Measurements from ENCODE around the gene DPCD.

The DPCD gene

DNA sequence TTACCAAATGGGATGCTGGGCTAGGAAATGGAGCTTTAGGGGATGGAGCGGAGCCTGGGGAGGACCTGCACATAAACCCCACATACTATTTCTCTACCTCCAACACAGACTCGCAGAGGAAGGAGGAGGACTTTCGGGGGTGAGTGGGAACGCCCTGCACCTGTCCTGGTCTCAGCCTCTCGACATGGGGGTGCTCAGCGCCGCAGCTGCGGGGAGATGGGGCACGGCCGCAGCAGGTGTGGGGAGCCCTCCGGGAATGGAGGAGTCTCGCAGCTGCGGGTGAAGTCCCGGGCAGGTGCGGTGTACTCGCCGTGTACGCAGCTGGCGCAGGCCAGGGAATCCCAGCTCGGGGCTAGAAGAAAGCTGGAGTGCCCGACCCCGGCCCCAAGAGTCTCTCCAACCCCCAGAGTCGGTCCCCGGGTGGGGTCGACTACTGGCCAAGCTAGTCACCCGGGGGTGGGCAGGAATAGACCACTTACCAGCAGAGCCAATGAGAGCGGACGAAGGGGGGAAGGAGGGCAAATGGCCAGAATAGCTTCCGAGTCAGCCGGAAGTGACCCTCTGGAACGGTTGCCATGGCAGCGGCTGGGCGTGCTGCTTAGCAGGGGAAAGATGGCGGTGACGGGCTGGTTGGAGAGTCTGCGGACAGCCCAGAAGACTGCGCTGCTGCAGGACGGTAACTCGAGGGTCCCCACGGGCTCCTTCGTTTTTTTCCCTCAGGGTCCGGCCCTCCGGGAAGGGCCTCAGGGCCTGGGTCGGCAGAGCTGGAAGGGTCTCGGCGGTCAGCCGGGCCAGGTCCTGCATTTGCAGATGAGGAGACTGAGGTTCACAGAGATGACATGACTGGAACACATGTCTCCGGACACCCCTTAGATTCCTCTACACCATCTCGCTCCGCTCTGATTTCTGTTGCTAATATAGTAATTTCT, at the start of gene DPCD, which contains the start of gene POLL:
TSS of gene DPCD (plus strand) at position 597 of the 929 bp plus-strand sequence. CDS start at position 613, 16 bp downstream.
TSS of gene POLL (minus strand) at position 533 of the 929 bp plus-strand sequence. CDS start 897 bp downstream, outside the sequence.
- DNase-seq (ENCODE audit: low read depth in 2 of 2), result peak; percentile 76 to 82

DNA sequence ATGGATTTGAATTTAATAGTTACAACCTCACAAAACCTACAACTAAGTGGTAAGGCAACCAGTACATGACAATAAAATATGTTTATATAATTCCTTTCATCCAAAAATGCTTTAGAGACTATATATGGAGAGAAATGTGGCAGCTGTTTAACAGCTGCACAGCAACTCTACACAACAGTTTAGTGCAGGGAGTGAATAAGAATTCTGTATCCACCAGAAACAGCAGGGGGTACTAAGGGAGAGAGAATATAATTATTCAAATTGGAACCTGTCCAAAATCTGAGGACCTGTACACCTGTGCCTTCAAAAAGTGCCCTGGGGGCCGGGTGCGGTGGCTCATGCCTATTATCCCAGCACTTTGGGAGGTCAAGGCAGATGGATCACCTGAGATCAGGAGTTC, 49.7 kb upstream of the DPCD start:
- no peak for DNase-seq (ENCODE audit: low read depth in 2 of 2)

DNA sequence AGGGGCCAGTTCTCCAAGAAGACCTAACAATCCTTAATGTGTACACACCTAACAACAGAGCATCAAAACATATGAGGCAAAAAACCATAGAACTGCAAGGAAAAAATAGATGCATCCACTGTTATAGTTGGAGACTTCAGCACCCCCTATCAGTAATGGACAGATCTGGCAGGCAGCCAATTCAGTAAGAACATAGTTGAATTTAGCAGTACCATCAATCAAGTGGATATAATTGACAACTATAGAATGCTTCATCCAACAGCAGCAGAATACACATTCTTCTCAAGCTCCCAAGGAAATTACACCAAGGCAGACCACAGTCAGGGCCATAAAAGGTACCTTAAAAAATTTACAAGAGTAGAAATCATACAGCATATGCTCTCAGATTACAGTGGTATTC, 42.2 kb upstream of the DPCD start:
- DNase-seq (ENCODE audit: low read depth in 2 of 2), result no peak

DNA sequence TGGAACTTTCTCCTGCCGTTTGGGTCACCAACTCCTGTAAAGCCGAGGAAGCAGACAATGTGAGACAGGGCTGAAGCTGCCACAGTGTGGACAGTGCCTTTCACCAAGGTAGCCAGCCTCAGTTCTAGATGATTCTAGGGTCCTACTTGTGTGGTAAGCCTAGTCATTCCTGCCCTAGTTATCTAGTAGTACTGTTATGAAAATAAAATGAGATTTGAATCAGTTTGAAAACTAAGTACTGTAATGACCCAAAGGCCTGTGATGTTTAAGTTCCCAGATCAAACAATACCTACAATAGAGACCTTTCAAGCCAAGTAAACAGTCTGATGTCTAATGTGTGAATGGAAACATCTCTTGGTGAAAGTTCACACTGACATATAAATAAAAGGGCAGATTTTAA, 37.2 kb upstream of the DPCD start:
- no peak for DNase-seq (ENCODE audit: low read depth in 2 of 2)

DNA sequence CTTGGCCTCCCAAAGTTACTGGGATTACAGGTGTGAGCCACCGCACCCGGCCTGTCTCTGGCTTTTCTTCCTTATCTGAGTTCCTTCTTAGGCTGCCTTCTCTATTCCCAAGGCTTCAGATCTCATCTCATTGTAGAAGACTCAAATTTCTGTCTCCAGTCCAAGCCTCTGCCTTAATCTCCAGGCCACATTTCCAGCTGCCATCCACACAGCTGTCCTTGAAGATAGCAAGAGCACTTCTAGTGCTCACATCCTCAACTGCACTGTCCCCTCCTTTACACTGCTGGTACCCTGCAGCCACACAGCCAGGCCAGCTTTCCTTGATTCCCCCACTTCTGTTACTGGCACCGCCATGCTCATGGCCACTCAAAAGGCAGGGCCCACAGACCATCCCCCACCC, 35.7 kb upstream of the DPCD start:
- no peak for DNase-seq (ENCODE audit: low read depth in 2 of 2)

DNA sequence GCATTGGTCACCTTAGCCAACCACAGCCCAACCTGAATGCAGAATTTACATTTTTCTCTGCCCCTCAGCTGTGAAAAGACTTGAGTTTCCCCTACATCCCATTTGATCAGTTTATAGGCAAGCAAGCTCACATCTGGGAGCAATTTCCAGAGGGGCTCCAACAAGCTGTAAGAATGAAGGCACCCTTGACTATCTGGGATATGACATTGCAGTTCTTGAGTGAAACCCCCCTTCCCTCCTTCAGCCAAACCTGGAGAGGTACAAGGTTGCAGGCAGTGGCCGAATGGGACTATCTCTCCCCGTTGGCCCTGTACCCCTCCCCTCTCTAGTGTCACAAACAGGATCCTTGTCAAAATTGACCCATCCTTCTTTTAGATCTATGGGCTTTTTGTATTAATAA, 30.6 kb upstream of the DPCD start:
- no peak for DNase-seq (ENCODE audit: low read depth in 2 of 2)

DNA sequence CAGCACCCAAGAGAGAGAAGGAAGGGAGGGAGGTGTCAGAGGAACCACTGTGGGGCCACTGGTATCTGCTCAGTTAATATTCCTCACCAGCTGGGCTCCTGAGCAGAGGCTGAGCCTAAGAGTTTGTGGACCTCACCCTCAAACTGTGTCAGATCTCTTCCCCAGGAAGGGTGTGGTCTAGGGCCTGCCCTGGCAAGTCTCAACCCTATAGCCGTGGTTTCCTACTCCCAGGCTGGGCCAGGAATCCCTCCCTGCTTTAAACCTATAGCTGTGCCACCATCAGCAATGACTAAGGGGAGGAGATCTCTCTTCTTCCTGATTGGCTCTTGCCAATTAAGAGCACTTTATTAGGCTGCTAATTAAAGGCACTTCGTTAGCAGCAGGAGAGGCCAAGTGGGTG, 29.9 kb upstream of the DPCD start:
- no peak for DNase-seq (ENCODE audit: low read depth in 2 of 2)

DNA sequence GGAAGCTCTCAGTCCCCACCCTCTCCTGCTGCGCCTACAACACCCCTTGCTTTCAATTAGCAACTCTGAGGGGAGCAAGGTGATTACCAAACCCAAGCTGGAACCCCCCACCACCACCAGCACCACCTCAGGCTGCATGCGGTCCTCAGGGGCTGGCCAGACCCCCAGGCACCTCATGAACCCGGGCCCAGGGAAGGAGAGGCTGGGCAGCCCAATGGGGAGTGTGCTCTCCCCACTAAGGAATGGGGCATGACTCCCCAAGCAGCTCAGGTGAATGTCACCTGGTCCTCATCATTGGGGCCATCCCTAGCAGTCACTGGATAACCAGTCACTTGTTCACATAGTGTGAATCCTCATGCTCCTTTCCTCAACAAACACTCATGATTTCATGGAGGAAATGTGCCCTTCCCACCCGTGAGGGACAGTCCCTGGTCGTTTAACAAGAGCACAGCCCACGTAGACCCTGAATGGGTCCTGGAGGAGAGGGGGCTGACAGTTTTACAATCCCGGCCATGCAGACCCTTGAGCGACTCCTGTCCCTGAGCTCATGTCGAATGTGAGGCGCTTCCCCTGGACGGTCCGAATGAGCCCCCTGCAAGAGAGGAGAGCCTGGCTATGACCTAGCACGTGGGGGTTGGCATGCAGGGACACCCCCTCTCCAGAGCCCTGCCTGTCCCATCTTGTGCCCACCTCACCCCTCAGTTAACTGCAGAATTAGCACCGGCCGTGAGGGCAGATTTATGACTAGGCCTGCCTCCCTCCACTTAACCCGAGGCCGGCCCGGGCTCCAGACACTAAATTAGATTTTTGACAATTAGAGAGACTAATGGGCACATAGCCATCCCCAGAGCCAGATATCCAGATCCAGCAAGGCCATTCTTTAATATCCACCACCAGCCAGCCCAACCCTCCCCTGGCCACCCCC, 29.2 kb upstream of the DPCD start:
- no peak for DNase-seq (ENCODE audit: low read depth in 2 of 2)

DNA sequence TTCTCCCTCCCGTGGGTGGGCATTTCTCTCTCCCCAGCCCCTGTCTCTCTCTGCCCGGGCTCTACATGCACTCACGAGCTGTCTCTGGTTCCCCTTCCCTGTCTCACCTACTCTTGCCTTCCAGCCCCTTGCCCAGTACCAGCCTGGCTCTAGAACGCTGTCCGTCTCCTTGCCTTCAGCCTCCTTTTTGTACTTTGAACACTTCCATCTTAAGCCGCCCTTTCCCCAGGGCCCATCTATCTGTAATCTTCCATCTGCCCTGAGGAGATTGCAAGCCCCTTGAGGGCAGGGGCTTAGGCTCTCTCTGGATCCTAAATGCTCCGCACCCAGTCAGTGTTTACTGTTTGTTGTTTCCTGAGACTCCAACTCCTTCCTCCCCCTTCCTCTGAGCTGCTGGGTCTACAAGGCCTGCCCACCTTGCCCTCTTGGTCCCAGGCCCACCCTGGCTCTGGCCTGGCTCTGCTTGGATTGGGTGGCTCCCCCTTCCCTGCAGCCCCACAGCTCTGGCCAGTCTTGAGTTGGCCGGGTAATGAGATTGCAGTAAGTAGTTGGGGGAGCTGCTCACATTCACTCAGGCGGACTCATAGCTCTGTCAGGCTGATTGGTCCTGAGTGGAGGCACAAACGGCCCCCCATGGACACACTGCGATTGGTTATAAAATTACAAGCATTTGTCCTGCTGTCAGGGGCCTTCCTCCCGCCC, 28.4 kb upstream of the DPCD start:
- no peak for DNase-seq (ENCODE audit: low read depth in 2 of 2)

DNA sequence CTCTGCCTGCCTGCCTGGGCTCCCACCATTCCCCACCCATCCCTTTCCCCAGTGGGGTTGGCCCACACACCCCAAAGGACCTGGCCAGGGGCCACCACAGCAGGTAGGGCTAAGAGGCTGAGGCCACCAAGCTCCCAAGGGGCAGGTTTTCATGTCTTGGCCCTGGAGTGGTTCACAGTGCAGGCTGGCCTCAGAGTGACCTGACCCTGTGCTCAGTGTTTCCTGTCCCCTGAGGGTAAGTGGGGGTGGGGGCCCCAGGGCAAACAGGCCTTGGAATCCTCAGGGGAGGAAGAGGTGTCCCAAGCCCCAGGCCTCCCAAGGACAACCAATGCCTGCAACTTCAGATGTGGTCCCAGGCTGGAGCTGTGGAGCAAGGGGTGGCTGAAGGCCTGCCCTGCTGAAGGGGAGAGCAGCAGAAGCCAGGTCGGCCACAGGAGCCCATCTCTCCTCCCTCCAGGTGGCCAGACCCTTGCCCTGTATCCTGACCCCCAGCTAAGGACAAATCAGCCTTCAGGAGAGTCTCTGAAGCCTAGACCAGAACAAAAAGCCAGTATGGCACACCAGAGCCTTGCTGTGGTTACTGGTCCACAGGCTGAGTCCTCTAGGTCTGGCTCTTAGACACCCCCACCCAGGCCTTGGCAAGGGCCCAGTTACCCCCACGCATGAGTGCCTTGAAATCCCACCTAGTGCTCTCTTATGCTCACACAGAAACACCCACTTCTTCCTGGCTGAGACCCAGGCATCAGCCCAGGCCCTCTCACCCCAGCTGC, 27.6 kb upstream of the DPCD start:
- DNase-seq (ENCODE audit: low read depth in 2 of 2), result no peak

DNA sequence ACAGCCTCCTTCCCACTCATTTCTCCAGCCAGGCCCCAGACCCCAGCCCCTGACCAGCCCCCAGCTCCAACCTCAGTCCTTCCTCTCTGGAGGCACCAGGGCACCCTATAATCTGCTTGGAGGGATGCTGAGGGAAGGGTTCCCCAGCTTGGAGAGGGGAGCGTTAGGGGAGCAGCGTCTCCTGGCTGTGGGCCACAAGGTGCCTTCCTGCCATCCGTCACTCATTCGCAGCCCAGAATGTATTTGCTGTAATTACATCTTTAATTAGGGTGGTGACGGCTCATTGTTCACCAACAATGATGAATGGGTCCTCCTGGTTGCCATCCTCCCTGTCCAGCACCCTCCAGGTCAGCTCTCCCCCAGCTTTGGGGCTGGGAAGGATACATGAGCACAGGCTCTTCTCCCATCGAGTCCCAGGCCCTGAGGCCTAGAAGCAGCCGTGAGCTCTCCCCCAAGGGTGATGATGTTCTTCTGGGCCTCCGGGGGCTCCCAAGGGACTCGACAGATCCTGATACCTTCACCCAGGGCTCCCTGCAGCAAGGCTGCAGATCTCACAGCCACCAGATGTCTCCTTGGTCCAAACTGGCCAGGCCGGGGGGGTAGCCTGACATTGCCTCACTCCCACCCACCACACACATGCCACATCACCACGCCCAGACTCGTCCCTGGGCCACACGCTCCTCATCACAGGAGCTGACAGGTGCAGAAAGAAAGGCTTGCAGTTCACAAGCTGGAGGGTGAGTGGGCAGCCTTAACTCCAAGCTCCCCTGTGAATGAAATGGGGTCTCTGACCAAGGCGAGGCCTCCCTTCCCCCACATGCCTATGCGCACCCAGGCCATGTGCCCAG, 26.8 kb upstream of the DPCD start:
- DNase-seq (ENCODE audit: low read depth in 2 of 2), result no peak

DNA sequence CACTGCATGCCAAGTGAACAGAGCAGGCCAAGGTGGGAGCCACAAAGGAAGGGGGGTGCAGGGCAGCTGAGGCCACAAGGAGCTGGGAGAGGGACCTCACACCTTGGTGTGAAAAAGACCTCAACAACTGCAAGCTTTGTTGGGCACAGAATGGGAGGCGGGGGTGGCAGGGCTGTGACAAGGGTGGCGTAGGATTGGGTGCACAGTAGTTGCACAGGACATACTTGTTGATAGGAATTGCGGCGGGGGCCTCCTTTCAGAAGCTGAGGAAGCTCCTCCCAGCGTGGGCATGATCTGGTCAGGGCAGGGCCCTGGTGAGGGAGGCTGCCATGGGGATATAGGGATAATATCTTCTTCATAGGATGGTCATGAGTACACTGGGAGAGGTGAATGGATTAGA, 25.9 kb upstream of the DPCD start:
- no peak for DNase-seq (ENCODE audit: low read depth in 2 of 2)

DNA sequence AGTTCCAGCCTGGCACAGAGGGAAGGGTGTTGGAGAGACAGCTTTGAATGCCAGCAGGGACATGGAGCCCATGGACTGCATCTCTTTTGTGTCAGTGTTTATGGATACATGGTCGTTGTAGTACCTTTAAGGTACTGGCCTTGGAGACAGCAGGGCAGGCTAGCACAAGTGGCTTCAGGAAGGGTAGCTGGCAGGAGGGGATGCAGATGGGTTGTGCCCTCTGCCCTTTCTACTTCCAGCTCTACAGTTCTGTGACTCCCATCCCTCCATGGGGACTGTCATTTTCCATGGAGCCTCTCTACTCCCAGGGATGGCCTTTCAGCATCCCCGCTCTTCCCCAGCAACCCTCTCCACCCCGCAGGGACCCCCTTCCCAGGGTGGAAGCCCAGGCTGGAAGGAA, 25.1 kb upstream of the DPCD start:
- DNase-seq (ENCODE audit: low read depth in 2 of 2), result no peak

DNA sequence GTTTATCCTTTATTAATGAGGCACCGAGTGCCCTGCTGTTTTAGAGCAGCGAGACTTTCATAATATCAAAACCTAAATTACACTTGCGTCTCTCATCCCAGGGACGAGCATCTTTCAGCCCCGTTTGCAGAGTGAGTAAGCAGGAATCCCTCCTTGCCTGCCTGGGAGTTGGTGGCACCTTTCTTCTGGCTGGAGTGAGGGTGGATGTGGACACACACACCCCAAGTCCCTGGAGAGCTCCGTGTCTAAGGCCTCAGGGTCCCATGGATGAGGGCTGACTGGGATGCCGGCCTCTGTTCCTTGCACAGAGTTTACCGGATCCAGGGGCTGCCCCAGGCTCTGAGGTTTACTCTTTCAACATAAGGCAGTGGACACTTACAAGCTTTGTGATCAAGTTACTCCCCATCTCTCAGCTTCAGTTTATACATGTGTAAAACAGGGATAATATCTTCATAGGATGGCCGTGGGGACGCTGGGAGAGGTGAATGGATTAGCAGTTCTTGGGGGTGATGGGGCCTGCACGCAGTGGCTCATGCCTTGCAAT, 24.6 kb upstream of the DPCD start:
- no peak for DNase-seq (ENCODE audit: low read depth in 2 of 2)

DNA sequence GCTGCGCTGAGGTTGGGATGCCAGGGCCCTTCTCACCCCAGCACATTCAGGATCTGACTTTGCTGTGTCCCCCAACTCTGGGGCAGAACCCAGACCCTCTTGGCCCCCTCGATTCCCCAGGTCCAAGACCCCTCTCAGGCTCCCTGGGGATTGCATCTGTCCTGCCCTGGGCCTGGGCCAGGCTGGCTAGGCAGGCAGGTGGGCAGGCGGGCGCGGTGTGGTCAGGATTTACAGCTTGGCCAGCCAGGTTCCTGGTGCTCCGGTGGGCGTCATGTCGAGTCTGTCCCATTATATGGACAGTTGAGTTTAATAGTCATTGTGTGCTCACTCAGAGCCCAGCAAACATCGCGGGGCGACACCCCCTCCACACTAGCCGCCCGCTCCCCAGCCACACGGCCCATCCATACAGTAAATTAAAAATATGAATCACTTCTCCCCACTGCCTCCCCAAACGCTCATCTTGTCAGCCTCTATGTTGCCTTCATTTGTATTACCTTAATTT, 23.6 kb upstream of the DPCD start:
- DNase-seq (ENCODE audit: low read depth in 2 of 2), result no peak

DNA sequence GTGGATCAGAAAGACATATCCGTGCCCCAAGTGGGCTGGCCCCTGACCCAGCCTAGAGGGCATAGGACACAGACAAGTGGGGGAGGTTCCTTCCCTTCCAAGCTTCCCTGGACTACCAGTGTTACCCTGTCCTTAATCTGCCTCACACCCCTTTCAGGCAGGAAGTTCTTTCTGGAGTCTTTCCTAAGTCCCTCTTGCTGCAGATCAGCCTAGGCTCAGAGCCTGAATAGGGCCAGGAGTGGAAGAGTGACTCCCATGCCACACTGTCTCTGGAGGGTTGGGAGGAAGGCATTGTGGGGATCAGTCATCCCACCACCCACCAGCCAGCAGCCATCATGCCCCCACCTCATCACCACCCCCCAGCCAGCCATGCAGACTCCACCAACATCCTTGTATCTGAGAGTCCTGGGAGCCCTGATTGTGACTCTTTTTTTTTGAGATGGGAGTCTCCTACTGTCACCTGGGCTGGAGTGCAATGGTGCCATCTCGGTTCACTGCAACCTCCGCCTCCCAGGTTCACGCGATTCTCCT, 22.7 kb upstream of the DPCD start:
- DNase-seq (ENCODE audit: low read depth in 2 of 2), result no peak

DNA sequence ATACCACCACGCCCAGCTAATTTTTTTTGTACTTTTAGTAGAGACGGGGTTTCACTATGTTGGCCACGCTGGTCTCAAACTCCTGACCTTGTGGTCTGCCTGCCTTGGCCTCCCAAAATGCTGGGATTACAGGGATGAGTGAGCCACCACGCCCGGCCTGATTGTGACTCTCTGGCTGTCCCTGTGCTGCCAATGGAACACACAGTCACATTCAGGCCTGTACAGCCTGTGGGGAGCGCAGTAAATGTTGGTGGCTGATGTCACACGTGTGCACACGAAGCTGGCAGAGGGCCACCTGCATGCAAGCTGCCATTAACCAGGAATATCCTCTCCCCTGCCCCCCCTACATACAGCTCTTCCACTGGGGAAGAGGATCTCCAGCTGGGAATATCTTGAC, 22.2 kb upstream of the DPCD start:
- no peak for DNase-seq (ENCODE audit: low read depth in 2 of 2)

DNA sequence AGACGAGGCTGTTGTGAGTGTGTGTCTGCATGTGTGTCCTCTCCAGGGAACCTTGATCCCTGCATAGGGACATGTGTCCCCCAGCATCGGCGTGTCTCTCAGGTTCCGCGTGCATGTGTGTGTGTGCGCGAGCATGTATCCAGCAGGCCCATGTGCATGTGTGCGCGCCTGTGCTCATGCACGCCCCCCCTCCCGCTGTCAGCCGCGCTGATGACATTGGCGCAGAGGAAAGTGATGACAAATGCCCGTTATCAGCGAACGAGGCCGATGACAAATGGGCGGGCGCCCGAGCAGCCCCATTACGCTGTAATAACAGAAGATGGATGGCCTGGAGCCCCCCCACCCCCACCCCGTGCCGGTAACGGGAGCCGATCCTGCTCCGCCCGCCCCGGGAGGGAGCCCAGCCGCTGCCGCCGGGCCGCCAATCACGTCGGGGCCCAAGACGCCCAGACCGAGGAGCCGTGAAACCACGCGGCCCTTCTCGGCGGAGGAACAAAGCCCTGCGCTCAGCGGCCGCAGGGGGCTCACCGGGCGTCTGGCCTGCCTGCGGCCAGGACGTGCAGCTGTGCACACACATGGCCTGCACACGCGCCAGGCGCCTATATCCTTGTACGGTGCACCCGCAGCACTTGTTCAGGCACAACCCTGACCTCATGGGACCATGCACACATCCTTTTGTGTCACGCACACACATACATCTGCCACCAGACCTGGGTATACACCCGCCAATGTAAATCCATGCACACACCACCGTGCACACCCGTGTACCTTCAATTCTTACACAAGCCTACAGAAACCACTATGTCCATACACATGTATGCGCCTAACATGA, 21.6 kb upstream of the DPCD start:
- DNase-seq (ENCODE audit: low read depth in 2 of 2), result no peak
